ENCODE results near the gene FHL2. TPM values are rescaled to one million over a fixed set of nuclear protein-coding genes. Genes with fewer than 3 reads are reported as not detected.
"Not testable (repeated sequence)": the region's sequence is repeated elsewhere in the genome, so short reads cannot be mapped to it uniquely, and the experiment has no call there.

Gene FHL2
- total RNA-seq, 1 donor from 2014 or later, result 47.4 TPM

DNA sequence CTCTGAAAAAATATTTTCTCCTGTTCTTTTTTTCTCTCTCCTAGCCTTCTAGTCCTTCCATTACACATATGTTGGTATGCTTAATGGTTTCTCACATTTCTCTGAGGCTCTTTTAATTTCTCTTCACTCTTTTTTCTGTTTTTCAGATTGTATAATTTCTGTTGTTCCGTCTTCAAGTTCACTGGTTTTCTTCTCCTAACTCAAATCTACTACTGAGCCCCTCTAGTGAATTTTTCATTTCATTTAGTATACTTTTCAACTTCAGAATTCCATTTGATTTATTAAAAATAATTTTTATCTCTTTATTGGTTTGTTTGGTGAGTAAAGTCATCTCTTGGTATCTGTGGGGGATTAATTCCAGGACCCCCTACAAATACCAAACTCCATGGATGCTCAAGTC, 41.7 kb downstream of the FHL2 start:
- DNase-seq (ENCODE audit: low read depth), result no peak

DNA sequence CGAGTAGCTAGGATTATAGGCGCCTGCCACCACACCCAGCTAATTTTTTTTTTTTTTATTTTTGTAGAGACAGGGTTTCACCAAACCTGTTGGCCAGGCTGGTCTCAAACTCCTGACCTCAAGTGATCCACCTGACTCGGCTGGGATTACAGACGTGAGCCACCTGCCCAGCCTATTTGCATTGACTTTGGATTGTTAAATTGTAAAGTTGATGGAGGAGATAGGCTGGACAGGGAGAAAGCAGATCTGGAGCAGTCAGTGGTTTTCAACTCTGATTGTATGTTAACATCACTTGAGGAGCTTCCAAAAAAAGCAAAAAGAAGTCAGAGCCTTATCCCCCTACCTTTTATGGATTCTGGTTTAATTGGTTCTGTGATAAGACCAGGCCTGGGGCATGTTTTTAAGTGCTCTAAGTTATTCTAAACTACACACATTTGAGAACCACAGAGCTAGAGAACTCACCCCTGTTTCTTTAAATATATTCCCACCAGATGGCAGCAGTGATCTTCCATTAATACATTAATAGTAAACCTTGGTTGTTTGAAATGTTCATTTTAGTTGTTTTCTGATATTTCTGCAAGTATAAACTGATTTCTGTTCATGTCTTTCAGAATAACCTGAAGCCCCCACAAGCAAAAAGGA, 54.0 kb downstream of the FHL2 start:
- DNase-seq (ENCODE audit: low read depth), result peak; percentile 65

DNA sequence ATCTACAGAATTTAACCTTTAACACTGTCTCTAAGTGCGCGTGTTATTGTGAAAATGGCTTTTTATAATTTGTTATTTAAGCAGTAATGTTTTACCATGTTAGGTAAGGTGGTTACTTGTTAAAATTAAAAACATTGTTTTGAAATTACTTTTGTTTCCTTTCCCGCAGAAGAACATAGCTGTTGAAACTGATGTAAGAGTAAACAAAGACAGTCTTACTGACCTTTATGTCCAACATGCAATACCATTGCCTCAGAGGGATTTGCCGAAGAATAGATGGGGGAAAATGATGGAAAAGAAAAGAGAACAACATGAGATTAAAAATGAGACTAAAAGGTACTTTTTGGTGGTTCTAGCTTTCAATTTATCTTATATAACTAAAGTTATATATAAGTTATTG, 59.4 kb downstream of the FHL2 start:
- no peak for DNase-seq (ENCODE audit: low read depth)

- DNase-seq (ENCODE audit: low read depth), result no peak
These were observed 60.8 kb downstream of the FHL2 start for GRCh38 chr2:105338020-105338385.

GRCh38 chr2:105337122-105338019, 61.5 kb downstream of the FHL2 start, which contains the start of gene C2orf49:
TSS of gene C2orf49 (plus strand) at chr2:105337540. CDS start at chr2:105337588, 48 bp downstream.
- DNase-seq (ENCODE audit: low read depth), result peak; percentile 94

DNA sequence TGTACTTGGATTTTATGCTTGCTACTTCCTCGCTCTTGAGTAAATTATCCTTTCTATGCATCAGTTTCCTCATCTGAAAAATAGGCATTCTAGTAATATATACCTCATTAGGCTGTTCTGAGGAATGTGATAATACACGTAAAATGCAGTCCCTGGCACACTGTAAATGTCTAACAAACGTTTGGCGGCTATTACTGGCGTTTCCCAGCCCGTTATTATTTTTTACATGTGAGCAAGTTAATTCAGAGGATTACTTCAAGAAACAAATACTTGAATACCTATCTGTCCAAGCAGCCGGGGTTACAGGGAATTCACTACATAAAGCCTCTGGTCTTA, 62.1 kb downstream of the FHL2 start:
- DNase-seq (ENCODE audit: low read depth), result no peak

DNA sequence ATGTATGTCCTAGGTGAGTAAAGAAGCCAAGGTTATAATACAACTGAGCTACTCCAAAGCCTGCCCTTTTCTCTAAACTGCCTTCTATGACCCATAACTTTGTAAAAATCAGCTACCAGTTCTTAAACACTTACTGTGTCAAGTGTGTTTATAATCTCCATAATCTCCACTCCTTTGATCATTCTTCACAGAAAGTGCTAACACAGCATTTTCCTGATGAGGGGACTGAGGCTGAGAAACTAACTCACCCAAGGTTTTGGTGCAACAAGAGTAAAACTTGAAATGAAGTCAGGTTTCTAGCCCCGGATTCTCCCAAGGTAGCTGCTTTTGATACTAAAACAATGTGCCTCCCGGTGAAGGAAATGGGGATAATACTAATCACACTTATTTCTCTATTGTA, 63.4 kb downstream of the FHL2 start:
- no peak for DNase-seq (ENCODE audit: low read depth)

DNA sequence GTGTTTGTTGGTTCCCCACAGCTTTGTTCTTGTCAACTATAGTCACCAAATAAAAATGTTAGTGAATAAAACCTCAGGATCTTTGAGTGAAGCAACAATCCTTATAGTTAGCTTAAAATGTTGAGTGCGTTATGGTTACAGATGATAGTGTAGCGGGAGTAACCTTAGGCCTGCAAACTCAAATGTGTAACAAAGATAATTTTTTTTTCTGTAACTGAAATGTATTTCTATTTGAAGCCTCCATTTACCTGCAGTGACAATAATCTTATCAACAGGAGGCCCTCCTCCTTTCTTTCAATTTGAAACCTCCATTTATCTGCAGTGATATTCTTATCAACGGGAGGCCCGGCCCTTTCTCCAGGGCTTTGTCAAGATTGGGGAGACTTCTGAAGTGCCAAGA, 64.6 kb downstream of the FHL2 start:
- no peak for DNase-seq (ENCODE audit: low read depth)

GRCh38 chr2:105330681-105331375, 68.0 kb downstream of the FHL2 start:
- DNase-seq (ENCODE audit: low read depth), result no peak

DNA sequence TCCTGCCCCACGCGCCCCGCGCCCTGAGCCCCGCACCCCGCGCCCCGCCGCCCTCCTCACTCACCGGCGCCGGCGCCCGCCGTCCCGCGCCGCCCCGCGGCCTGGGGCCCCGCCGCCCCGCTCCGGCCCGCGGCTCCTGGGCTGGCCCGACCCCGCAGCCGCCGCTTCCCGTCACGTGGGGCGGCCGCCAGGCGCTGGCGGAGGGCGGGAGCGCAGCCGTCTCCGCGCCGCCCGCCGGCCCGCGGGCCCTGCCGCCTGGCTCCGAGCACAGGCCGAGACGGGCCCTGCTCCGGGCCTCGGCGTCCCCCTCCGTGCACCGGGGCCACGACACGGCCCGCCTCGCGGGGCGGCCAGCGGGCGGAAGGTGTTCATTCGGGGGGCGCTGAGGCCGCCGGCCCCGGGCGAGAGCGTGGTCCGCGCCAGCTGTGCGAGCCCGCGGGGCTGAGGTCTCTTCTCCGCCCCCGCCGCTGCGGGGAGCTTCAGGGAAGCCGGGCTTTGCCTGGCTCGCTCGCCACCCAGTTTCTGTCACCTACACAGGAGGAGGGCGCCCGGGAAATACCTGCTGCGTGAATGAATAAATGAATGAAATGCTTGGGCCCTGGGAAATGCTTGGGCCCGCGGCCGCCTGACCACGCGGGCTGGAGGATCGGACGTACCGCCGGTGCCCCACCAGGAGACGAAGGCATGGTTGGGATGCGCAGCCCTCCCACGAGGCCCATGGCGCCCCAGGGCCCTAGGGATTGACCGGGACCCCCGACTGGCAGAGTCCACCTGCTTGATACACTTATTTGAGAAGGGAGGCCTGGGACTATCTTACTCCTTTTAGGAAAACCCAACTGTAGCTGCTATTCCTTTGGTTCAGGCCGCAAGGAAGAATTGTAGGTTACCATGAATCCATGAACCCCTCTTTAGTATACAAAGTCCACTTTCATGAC, 69.0 kb downstream of the FHL2 start, which contains the start of gene TGFBRAP1:
TSS of gene TGFBRAP1 (minus strand) at position 175 of the 935 bp plus-strand sequence. CDS start 21,434 bp downstream, outside the sequence.
- peak; percentile 58 for DNase-seq (ENCODE audit: low read depth)

DNA sequence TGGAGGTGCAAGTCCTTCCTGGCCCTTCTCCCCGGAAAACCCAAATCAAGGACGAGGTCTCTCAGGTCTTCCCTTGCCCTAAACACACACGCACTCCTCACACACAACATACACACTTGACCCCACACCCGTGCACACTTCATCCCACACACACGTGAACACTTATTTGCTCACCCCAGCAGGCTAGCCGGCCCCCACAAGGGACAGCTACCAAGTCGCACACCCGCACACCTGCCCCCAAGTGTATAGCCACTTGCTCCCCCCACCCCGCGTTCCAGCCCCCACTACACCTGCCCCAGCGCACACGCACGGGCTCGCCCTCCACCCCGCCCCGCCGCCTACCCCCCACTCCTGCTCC, 69.7 kb downstream of the FHL2 start:
- no peak for DNase-seq (ENCODE audit: low read depth)

DNA sequence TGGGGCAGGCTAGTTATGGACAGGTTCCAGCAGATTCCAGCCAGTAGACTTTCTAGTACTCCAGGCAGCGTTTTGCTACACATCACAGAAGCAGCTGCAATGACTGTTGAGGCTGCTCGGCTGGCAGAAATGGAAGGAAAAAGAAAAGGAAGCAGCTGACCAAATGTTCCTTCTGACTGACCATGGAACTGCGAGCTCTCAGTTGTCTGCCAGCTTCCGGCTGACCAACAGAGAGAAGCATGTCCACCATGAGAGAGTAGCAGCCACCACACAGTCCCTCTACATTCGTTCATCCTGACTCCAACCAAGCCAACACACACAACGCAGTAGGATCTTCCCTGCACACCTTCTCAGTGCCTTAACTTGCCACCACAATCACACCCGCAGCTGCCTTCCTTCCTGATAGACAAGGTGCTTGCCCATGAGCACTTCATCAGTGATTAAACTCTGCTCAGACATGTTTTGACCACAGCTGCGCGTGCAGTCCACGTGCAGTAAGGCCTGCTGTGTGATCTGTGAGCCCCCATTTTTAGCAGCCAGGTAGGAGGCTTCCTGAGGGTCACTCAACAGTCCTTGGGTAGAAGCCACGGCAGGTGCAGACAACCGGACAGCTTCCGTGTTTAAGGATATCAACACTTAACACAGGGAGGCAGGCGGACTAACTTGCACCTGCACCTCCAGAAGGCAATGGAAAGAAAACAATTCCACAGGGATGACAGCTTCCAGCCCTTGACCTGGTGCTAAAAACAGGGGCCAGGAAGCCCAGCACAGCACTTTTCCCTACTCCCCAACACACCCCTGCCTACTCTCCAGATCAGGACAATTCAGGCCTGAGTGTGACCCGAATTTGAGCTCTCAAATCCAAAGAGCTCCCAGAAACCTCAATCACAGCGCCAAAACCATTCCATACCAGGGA, 70.3 kb downstream of the FHL2 start:
- peak; percentile 95 for DNase-seq (ENCODE audit: low read depth)

- no peak for DNase-seq (ENCODE audit: low read depth)
These were observed 71.2 kb downstream of the FHL2 start for GRCh38 chr2:105327690-105328089.

DNA sequence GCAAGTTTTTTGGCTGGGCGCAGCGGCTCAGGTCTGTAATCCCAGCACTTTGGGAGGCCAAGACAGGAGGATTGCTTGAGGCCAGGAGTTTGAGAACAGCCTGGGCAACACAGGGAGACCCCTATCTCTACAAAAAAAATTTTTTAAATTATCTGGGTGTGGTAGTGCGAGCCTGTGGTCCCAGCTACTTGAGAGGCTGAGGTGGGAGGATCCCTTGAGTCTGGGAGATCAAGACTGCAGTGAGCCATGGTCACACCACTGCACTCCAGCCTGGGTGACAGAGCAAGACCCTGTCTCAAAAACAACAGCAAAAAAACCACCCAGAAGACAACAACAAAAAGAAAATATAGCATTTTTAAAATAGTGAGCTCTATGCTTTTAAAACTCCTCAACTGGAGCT, 71.6 kb downstream of the FHL2 start:
- not testable (repeated sequence) for DNase-seq (ENCODE audit: low read depth)

DNA sequence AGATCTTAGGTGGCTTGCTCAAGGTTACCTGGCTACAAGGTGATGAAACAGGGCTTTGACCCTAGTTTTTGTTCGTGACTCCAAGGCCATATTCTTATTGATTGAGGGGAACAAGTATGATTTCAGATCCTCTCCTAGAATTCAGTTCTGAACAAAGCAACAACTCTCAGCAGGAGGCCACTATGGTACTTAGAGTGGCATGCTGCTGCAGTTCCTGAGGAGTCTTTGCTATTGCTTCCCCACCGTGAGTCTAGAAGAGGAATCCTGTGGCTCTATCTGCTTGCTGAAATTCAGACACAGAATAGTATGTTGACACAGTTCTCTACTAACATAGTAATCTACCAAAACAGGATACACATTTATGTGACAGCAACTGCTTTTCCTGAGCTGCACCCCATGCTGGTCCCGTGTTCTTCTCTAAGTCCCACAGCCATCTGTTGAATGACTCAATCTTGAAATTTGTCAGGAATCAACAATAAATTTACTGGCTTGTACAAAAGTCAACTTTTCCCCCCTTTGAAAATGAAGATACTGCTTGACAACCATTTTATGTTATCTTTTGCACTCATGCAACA, 73.4 kb downstream of the FHL2 start:
- peak; percentile 62 for DNase-seq (ENCODE audit: low read depth)

GRCh38 chr2:105324732-105325131, 74.1 kb downstream of the FHL2 start:
- DNase-seq (ENCODE audit: low read depth), result peak; percentile 88

DNA sequence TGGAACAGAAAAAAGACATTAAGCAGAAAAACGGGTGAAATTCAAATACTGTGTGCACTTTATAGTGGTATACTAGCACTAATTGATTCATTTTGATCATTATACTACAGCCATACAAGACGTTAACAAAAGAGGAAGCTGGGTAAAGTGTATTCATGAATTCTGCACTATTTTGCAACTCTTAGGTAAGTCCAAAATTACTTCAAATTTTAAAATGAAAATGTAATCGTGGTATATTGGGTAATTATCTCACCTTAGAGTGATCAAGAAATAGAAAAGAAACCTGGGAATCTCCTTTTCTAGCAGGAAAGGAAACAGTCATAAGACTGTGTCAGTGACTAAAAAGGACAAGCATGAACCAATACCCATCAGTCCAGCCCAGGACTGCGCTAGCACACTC, 74.8 kb downstream of the FHL2 start:
- DNase-seq (ENCODE audit: low read depth), result no peak

DNA sequence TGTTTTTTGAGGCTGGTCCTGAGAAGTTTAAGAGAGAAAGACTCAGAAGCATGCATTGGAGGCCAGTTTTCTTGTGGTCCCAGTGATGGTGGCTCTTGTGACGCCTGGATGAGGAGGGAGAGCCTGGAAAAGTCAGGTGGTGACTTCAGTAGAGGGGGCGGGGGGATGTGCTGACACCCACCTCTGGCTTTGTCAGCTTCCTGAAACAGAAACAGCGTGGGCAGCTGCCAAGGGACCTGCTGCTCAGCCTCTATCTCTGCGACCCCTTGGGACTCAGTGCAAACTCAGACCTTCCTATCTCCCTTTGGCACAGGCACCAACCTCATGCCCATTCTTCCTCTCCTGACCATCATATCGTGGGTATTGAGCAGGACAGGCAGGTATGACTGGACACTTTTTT, 75.7 kb downstream of the FHL2 start:
- no peak for DNase-seq (ENCODE audit: low read depth)

GRCh38 chr2:105321875-105322646, 76.8 kb downstream of the FHL2 start:
- DNase-seq (ENCODE audit: low read depth), result no peak

Data from myocyte (in vitro differentiated cells).